Mesendoderm (in vitro differentiated cells): ENCODE results near the gene CLDN10.

Experiments used
- DNase-seq: peaks from one replicate; pipeline ENCODE4 v3.0.0; 2013
- H2AK5ac ChIP-seq: 2 replicates; pipeline ENCODE4 v1.6.1; 2013; ENCODE audit warnings: low read length, inconsistent platforms
- H2BK120ac ChIP-seq: 2 replicates; pipeline ENCODE4 v1.6.1; 2013; ENCODE audit warnings: low read depth, mild to moderate bottlenecking, low read length, moderate library complexity, mixed read lengths
- H2BK15ac ChIP-seq: replicated peaks from 2 replicates; pipeline ENCODE4 v1.6.1; 2013; ENCODE audit warnings: low read depth, mild to moderate bottlenecking, moderate library complexity
- H2BK5ac ChIP-seq: 2 replicates; pipeline ENCODE4 v1.6.1; 2013; ENCODE audit warnings: low read length, inconsistent platforms
- H3K18ac ChIP-seq: 2 replicates; pipeline ENCODE4 v1.6.1; 2013; ENCODE audit warnings: mild to moderate bottlenecking, low read length, mixed read lengths
- H3K23ac ChIP-seq: one replicate; pipeline ENCODE4 v1.6.1; 2013; ENCODE audit warnings: low read length
- H3K27ac ChIP-seq: 2 replicates; pipeline ENCODE4 v1.5.1; 2013; ENCODE audit warnings: low read depth, mild to moderate bottlenecking, inconsistent platforms, low read length, moderate library complexity
- H3K27me3 ChIP-seq: 2 replicates; pipeline ENCODE4 v1.6.1; 2013; ENCODE audit warnings: low read length, control low read depth, mild to moderate bottlenecking, inconsistent platforms; ENCODE audit not compliant: insufficient read depth, poor library complexity
- H3K36me3 ChIP-seq: 2 replicates; pipeline ENCODE4 v1.6.1; 2013; ENCODE audit warnings: low read length, inconsistent platforms; ENCODE audit not compliant: control insufficient read depth, insufficient read depth
- H3K4ac ChIP-seq: one replicate; pipeline ENCODE4 v1.6.1; 2013; ENCODE audit warnings: low read depth, mild to moderate bottlenecking, low read length, moderate library complexity
- H3K4me1 ChIP-seq: 2 replicates; pipeline ENCODE4 v1.6.1; 2013; ENCODE audit warnings: low read depth, low read length, inconsistent platforms; ENCODE audit not compliant: control insufficient read depth
- H3K4me2 ChIP-seq: 2 replicates; pipeline ENCODE4 v1.6.1; 2013; ENCODE audit warnings: low read length
- H3K4me3 ChIP-seq: 2 replicates; pipeline ENCODE4 v1.5.1; 2013; ENCODE audit warnings: mild to moderate bottlenecking, low read length
- H3K56ac ChIP-seq: one replicate; pipeline ENCODE4 v1.6.1; 2013; ENCODE audit warnings: low read length
- H3K79me1 ChIP-seq: 2 replicates; pipeline ENCODE4 v1.6.1; 2013; ENCODE audit warnings: low read length, inconsistent platforms
- H3K79me2 ChIP-seq: 2 replicates; pipeline ENCODE4 v1.6.1; 2013; ENCODE audit warnings: mild to moderate bottlenecking, low read length; ENCODE audit not compliant: control insufficient read depth, insufficient read depth
- H3K9ac ChIP-seq: 2 replicates; pipeline ENCODE4 v1.6.1; 2013; ENCODE audit warnings: low read length, inconsistent platforms
- H4K5ac ChIP-seq: one replicate; pipeline ENCODE4 v1.6.1; 2013; ENCODE audit warnings: low read length
- H4K8ac ChIP-seq: one replicate; pipeline ENCODE4 v1.6.1; 2013; ENCODE audit warnings: low read depth, mild to moderate bottlenecking, control low read depth, low read length, moderate library complexity
- WGBS: extraction: QIAGEN DNeasy Blood & Tissue Kit; methylation state at CpG from one replicate; pipeline ENCODE4 v1.1.7; 2013; ENCODE audit warnings: low lambda C conversion rate, missing lambda C conversion rate; ENCODE audit not compliant: insufficient coverage; ENCODE audit errors: extremely low coverage; 5-methylcytosine and 5-hydroxymethylcytosine counted together

CLDN10 gene

GRCh38 chr13:95608640-95609323, 56.3 kb downstream of the CLDN10 start:
- no CpG with 5 or more reads among the region's 6 CpGs for WGBS
- H3K79me2 ChIP-seq: no peaks in the 10 kb centered on the region
- no peak overlapping the region for H3K27ac ChIP-seq
- H2BK5ac ChIP-seq: no peak overlapping the region
- no peak overlapping the region for H2BK120ac ChIP-seq
- no peak overlapping the region for H3K4me2 ChIP-seq
- no peak overlapping the region for H3K9ac ChIP-seq
- no peak overlapping the region for H2AK5ac ChIP-seq
- no peak overlapping the region for H2BK15ac ChIP-seq
- H4K5ac ChIP-seq: no peak overlapping the region
- H3K27me3 ChIP-seq: no peaks in the 10 kb centered on the region
- H3K4ac ChIP-seq: no peak overlapping the region
- H3K4me1 ChIP-seq: no peaks in the 10 kb centered on the region
- no peak overlapping the region for H3K56ac ChIP-seq
- no peaks in the 10 kb centered on the region for H3K79me1 ChIP-seq
- H3K36me3 ChIP-seq: peaks cover 4% of the 10 kb centered on the region
- H4K8ac ChIP-seq: peak overlapping the region; percentile 39
- no peak for DNase-seq
- H3K4me3 ChIP-seq: no peak overlapping the region
- H3K18ac ChIP-seq: no peak overlapping the region
- H3K23ac ChIP-seq: no peak overlapping the region

GRCh38 chr13:95614641-95615245, 62.2 kb downstream of the CLDN10 start:
- H2AK5ac ChIP-seq: no peak overlapping the region
- H3K4me2 ChIP-seq: no peak overlapping the region
- no peaks in the 10 kb centered on the region for H3K27me3 ChIP-seq
- no peak overlapping the region for H3K9ac ChIP-seq
- H3K36me3 ChIP-seq: peaks cover 8% of the 10 kb centered on the region
- H4K8ac ChIP-seq: no peak overlapping the region
- DNase-seq: no peak
- no peaks in the 10 kb centered on the region for H3K79me2 ChIP-seq
- H3K18ac ChIP-seq: no peak overlapping the region
- no peak overlapping the region for H2BK5ac ChIP-seq
- no peak overlapping the region for H2BK15ac ChIP-seq
- H3K56ac ChIP-seq: no peak overlapping the region
- no peaks in the 10 kb centered on the region for H3K4me1 ChIP-seq
- H3K27ac ChIP-seq: no peak overlapping the region
- H2BK120ac ChIP-seq: no peak overlapping the region
- WGBS: no CpG with 5 or more reads among the region's 7 CpGs
- no peak overlapping the region for H4K5ac ChIP-seq
- no peak overlapping the region for H3K23ac ChIP-seq
- H3K4me3 ChIP-seq: no peak overlapping the region
- no peaks in the 10 kb centered on the region for H3K79me1 ChIP-seq
- no peak overlapping the region for H3K4ac ChIP-seq

- H3K4me1 ChIP-seq: no peaks in the 10 kb centered on the region
- H3K27ac ChIP-seq: no peak overlapping the region
- no peak overlapping the region for H4K8ac ChIP-seq
- no peak overlapping the region for H2AK5ac ChIP-seq
- H3K9ac ChIP-seq: no peak overlapping the region
- no peak overlapping the region for H3K4me3 ChIP-seq
- H3K36me3 ChIP-seq: peaks cover 8% of the 10 kb centered on the region
- H2BK15ac ChIP-seq: no peak overlapping the region
- no CpG with 5 or more reads among the region's 3 CpGs for WGBS
- H2BK120ac ChIP-seq: no peak overlapping the region
- no peak overlapping the region for H2BK5ac ChIP-seq
- H3K79me2 ChIP-seq: no peaks in the 10 kb centered on the region
- no peak overlapping the region for H4K5ac ChIP-seq
- no peak overlapping the region for H3K23ac ChIP-seq
- no peak overlapping the region for H3K56ac ChIP-seq
- H3K4ac ChIP-seq: no peak overlapping the region
- H3K4me2 ChIP-seq: no peak overlapping the region
- H3K27me3 ChIP-seq: no peaks in the 10 kb centered on the region
- H3K18ac ChIP-seq: no peak overlapping the region
- no peaks in the 10 kb centered on the region for H3K79me1 ChIP-seq
- no peak for DNase-seq
Observed at GRCh38 chr13:95615539-95615938, 63.0 kb downstream of the CLDN10 start.

GRCh38 chr13:95620030-95620824, 67.7 kb downstream of the CLDN10 start:
- peaks cover 12% of the 10 kb centered on the region for H3K36me3 ChIP-seq
- H2BK15ac ChIP-seq: no peak overlapping the region
- WGBS: no CpG with 5 or more reads among the region's 2 CpGs

DNA sequence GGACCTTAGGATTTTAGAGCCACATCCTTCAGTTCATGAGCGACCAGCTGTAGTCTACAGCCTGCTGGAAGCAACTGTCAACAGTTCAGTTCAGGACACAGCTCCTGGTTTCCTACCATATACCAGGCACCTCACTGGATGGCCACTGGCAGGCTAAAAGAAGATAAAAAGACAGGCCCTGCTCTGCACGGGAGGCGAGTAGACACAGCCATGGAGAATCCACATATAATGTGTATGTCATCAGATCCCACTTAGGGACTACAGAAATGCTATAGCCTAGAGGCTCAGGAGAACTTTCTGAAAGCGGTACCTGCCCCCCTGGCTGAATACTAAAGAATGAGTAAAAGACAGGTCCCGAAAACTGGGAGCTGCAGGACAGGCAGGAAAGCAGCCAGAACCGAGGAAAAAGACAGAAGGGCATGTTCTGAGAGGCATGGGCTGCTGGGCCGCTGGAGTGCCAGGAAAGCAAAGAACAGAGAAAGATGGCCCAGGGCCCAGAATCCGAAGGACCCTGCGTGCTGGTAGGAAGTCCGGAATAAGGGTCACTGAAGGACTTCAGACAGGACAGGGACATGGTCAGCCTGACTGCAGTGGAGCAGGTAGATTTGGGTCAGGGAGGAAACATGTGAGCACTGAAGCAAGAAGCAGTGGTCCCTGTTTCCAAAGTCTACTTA, 68.4 kb downstream of the CLDN10 start:
- no peak overlapping the region for H3K56ac ChIP-seq
- no peaks in the 10 kb centered on the region for H3K4me1 ChIP-seq
- H3K27ac ChIP-seq: no peak overlapping the region
- H3K27me3 ChIP-seq: no peaks in the 10 kb centered on the region
- no peak overlapping the region for H3K4me3 ChIP-seq
- no peak overlapping the region for H3K18ac ChIP-seq
- no peak overlapping the region for H2AK5ac ChIP-seq
- H3K79me2 ChIP-seq: no peaks in the 10 kb centered on the region
- H4K5ac ChIP-seq: no peak overlapping the region
- no peak overlapping the region for H2BK120ac ChIP-seq
- DNase-seq: no peak
- H3K79me1 ChIP-seq: no peaks in the 10 kb centered on the region
- no peak overlapping the region for H3K23ac ChIP-seq
- no peak overlapping the region for H3K9ac ChIP-seq
- H2BK15ac ChIP-seq: no peak overlapping the region
- H4K8ac ChIP-seq: no peak overlapping the region
- no peak overlapping the region for H2BK5ac ChIP-seq
- WGBS: no CpG with 5 or more reads among the region's 10 CpGs
- H3K36me3 ChIP-seq: peaks cover 9% of the 10 kb centered on the region
- no peak overlapping the region for H3K4ac ChIP-seq
- no peak overlapping the region for H3K4me2 ChIP-seq

More at GRCh38 chr13:95620030-95620824, 67.7 kb downstream of the CLDN10 start:
- Histone ChIP-seq H3K4ac (no peak overlapping the region), H3K27me3 (no peaks in the 10 kb centered on the region), H4K5ac (no peak overlapping the region), H3K4me2 (no peak overlapping the region), H2BK5ac (no peak overlapping the region), H3K79me2 (no peaks in the 10 kb centered on the region), H3K27ac (no peak overlapping the region), H3K9ac (no peak overlapping the region), H2BK120ac (no peak overlapping the region), H2AK5ac (no peak overlapping the region), H3K79me1 (no peaks in the 10 kb centered on the region), H3K4me1 (no peaks in the 10 kb centered on the region), H4K8ac (no peak overlapping the region), H3K18ac (no peak overlapping the region), H3K4me3 (no peak overlapping the region), H3K56ac (no peak overlapping the region), H3K23ac (no peak overlapping the region)
- no peak for DNase-seq
